ENCODE results near the gene SORCS1.
"Not testable (repeated sequence)": the region's sequence is repeated elsewhere in the genome, so short reads cannot be mapped to it uniquely, and the experiment has no call there.

Gene SORCS1

GRCh38 chr10:106938513-106938912, 226.0 kb downstream of the SORCS1 start:
- no peak for DNase-seq

DNA sequence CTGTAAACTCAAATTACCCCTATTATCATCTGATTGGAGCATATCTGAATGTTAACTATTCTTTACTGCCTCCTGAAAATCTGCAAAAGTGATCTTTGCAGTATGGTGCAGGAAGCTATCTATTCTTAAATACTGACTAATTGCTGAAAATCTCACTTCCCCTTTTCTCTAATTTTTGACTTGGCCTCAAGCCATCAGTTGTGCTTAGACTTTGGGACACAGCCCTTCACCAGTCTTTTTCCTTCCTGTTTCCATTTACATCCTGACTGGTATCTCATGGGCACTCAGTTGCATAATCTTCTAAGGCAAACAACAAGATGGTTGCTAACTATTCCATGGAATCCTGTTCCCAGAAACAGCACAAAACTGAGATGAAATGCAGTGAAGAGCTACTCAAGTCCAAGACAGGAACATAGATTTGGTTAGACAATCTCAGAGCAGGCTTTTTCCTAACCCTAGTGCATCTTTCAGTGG, 228.5 kb downstream of the SORCS1 start:
- DNase-seq, result no peak

- no peak for DNase-seq
These were observed 232.7 kb downstream of the SORCS1 start for GRCh38 chr10:106931853-106932249.

DNA sequence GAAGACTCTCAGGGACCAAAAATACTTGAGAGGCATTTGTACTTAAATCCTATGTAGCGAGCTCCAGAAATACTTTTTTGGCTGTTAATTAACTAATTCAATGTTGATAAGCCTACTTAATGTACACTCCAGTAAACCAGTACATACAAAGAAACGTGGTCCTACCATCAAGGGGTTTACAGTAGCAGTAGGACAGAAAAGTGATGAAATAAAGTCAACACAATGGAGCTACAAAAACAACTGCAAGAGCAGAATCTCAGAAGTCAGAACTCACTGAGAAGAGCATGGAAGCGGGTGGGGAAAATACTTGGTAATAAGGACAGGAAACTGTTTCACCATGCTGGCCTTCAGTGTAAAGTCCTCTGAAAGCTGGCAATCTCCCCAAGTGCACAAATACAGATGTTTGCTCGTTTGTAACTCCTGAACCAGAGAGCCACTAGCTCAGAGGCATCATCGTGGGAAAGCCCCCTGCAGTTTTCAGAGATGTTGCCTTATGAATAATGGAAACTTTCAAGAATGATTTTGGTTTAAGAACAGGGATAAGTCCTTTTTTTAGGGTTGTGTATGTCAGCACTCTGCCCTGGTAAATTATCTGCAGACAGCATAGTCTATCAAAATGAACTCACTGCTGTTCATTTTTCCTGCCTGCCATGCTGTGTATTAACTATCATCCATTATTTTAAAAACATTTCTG, 233.2 kb downstream of the SORCS1 start:
- DNase-seq, result no peak

- no peak for DNase-seq
These were observed 233.8 kb downstream of the SORCS1 start for GRCh38 chr10:106930751-106931150.

DNA sequence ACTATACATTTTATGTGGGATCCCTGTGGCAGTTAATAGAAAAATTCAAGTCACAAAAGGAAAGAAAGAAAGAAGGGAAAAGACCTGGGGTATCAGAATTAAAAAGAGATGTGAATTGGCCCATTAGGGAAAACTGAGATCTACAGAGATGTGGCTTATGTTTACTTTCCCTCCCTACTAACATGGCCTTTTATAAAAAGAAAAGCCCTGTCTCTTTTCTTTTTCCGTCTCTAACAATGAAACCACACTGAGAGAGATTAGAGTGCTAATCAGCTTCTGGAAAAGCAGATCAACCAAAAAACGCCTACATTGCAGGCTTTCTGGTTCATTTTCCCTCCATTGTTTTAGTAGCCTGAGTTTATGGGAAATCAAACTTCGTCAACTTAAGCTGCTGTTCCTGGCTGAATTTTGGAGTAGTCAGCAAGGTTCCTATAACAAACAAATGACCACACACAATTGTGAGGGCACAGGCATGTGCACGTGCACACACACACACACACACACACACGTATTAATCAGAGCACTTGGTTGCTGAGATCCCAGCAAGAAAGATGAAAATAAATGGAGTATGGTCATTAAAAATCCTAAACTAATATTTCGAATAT, 235.1 kb downstream of the SORCS1 start:
- no peak for DNase-seq

- DNase-seq, result not testable (repeated sequence)
These were observed 236.4 kb downstream of the SORCS1 start for GRCh38 chr10:106928151-106928550.

GRCh38 chr10:106925191-106925590, 239.3 kb downstream of the SORCS1 start:
- DNase-seq, result no peak

GRCh38 chr10:106920538-106920937, 244.0 kb downstream of the SORCS1 start:
- no peak for DNase-seq

DNA sequence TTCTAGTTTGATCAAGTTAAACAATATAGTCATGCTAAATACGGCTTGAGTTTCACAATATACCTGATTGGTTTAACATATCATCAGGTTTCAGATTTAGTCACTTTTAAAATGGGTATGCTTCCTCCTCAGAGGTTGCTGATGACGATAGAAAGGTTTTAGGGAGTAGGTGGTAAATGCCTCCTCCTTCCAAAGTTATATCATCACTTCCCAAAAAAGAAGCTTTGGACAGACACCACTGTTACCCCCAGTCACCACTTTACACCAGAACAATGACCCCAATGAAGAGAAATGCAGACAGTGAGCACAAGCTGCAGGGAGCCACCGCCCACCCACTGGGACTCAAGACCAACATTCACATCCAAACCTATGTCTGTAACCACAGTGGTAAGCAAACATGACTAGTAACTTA, 244.6 kb downstream of the SORCS1 start:
- no peak for DNase-seq

DNA sequence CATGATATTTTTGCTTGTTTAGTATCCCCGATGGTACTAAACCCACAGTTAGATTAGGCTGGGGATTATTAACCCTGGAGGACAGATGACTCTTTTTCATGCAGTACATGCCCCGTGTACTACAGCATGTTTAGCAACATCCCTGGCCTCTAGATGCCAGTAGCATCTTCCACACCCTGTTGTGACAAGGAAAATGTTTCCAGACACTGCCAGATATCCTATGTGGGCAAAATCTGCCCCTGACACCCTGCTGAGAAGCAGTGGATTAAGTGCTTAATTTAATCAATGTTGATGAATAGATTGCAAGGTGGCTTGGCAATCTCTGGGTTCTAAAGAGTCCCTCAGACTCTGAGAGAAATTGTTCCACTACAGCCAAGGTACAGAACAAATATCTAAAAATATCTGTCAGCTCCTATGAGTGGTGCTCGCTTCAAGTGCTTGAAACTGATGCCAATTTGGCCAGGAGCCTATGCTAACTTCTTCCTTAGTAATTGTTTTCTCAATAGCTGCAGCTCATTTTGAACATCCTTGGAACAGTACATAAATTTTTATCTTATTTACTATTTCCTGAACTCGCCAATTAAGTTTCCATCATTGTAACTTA, 247.0 kb downstream of the SORCS1 start:
- no peak for DNase-seq

DNA sequence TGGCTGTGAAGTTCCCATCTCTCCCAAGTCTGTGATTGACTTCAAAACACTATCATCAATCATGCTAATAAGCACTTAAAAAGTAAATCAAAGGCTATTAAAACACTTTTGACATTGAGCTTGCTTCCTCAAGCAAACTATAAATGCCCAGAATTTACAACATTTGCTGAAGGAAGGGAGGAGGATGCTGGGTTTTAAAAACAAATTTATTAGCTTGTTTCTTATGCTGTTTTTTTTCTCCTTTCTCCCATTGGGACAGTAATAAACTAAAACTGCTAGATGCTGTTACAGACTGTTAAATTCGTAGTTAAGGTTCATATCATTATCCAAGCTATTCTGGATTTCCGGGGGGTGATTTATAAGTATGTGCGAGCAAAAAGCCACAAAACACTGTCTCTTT, 250.5 kb downstream of the SORCS1 start:
- DNase-seq, result no peak

DNA sequence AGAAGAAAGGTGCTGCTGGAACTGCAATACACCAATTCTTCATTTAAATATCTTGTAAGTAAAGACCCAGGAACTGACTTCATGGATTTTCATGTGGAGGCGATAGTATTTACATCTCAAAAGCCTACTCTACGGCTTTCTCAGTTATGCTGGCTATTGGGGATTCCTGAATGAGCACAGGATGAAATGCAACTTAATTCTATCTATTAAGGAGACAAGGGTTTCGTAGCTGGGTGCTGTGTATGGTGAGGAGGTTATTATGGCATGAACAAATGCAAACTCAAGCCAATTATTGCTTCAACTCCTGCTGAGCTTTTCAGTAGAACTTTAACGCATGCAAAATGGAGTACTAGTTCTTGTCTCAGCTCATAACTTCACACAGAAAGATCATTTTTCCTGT, 251.2 kb downstream of the SORCS1 start:
- no peak for DNase-seq

DNA sequence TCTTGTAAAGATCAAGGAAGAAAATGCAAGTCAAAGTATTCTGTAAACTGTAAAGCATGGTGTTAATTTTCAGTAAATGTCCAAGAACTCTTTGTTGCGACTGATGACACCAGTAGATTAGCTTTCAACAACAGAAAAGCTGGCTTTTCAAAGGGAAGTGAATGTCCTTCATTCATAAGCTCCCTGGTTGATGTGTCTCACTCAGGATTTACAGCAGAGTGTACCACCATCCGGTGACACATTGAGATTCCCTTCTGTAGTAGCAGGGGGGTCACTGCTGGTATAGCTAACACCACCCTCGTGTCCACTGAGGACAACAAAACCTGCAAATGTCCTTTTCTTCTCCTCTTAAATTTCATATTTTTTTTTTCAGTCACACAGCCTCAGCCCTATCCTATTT, 253.4 kb downstream of the SORCS1 start:
- DNase-seq, result no peak

- DNase-seq, result no peak
These were observed 253.8 kb downstream of the SORCS1 start for GRCh38 chr10:106910666-106911065.

GRCh38 chr10:106908225-106908624, 256.3 kb downstream of the SORCS1 start:
- DNase-seq, result no peak

- DNase-seq, result no peak
These were observed 260.3 kb downstream of the SORCS1 start for GRCh38 chr10:106904209-106904608.

- no peak for DNase-seq
These were observed 261.3 kb downstream of the SORCS1 start for GRCh38 chr10:106903180-106903579.

DNA sequence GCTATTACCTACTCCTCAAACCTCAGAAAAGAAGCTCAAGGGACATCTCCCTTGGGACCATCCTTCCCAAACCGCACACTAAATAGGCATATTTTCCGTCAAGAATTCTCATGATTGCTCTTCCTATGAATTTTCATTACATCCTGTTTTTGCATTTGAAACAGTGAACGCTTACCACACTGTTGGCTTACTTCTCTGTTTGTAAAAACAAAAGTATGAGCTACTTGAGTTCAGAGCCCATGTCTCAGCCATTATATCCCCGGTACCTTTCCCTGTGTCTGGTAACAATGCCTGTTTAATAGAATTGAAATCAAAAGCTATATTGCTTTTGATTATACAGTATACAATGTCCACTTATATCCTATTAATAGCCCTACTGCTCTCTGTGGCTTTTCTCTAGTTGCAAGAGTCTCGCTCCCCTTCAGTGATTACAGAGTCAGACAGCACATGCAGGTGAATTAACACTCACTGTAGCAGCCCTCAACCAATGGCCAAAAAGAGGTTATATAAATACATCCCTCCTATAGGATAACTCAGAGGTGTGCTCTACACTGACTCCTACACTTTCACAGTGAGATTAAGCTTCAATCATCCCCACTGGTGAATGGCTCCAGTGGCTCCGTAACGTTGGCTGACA, 264.4 kb downstream of the SORCS1 start:
- no peak for DNase-seq

DNA sequence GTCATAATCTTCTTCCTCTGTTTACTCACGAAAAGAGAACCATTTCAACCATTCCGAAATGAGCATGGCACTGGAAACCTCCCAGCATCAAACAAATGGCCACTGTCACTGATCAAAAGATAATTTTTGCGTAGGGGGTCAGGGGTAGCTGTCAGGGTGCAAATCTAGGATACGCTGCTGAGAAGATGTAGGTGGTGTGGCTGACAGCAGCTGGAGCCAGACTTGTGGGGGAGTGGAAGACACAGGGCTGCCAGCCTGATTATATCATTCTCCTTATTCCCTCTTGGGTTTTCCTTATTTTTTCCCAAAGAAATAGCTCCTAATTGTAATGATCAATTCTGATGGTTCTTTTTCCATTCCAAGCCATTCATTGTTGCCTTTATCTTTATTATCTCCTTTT, 266.1 kb downstream of the SORCS1 start:
- DNase-seq, result no peak

- DNase-seq, result no peak
These were observed 266.8 kb downstream of the SORCS1 start for GRCh38 chr10:106897719-106898118.

- no peak for DNase-seq
These were observed 269.8 kb downstream of the SORCS1 start for GRCh38 chr10:106894692-106895091.

DNA sequence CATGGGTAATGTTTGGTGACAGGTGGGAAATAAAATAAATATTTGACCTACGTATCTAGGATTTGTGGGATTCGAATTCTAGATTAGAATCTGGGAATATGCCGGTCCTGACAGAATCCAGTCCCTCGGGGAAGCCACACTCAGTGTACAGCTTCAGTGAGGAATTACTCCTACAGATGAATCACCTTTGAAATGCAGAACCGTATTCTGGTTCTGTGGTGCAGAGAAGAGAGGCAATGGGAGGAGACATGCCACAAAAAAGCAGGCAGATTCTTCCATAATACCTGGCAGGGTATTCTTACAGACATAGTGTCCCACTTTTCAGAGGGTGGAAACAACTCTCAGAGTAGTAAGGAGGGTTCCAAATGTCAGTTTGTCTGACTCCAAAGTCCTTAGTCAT, 286.9 kb downstream of the SORCS1 start:
- DNase-seq, result no peak

GRCh38 chr10:106874604-106874889, 290.0 kb downstream of the SORCS1 start:
- no peak for DNase-seq

Data from GF-D8 (cell line).